ENCODE data around the gene ABHD8.
"Not testable (repeated sequence)": the region's sequence is repeated elsewhere in the genome, so short reads cannot be mapped to it uniquely, and the experiment has no call there.

The ABHD8 gene

GRCh38 chr19:17281391-17282304 is 21.6 kb downstream of the ABHD8 start, which contains the start of gene ANKLE1:
Gene ANKLE1, plus strand, starts transcription at chr19:17281901. Its CDS starts 20 bp downstream, at chr19:17281921.
- no peak for TF ChIP-seq CTCF (IDR thresholded peaks at IDR 0.05; ENCODE audit: low read depth, low read length)
- DNase-seq (ENCODE audit: extremely low read depth, low read depth): no peak

GRCh38 chr19:17279436-17279835 is 23.8 kb downstream of the ABHD8 start:
- no peak for TF ChIP-seq CTCF (IDR thresholded peaks at IDR 0.05; ENCODE audit: low read depth, low read length)

GRCh38 chr19:17275441-17276175 is 27.6 kb downstream of the ABHD8 start:
- DNase-seq (ENCODE audit: extremely low read depth, low read depth): no peak
- no peak for TF ChIP-seq CTCF (IDR thresholded peaks at IDR 0.05; ENCODE audit: low read depth, low read length)

More at GRCh38 chr19:17279436-17279835, 23.8 kb downstream of the ABHD8 start:
- no peak for DNase-seq (ENCODE audit: extremely low read depth, low read depth)

- DNase-seq (ENCODE audit: extremely low read depth, low read depth): not testable (repeated sequence)
Measured at GRCh38 chr19:17274892-17275291, 28.3 kb downstream of the ABHD8 start.

- no peak for DNase-seq (ENCODE audit: extremely low read depth, low read depth)
- TF ChIP-seq CTCF (IDR thresholded peaks at IDR 0.05; ENCODE audit: low read depth, low read length): no peak
Measured at GRCh38 chr19:17268754-17269153, 34.5 kb downstream of the ABHD8 start.

GRCh38 chr19:17266975-17267788 is 36.0 kb downstream of the ABHD8 start, which contains the start of gene BABAM1:
Gene BABAM1, plus strand, starts transcription at chr19:17267443. Its CDS starts 1,364 bp downstream, at chr19:17268807.
- peak; percentile 98 for DNase-seq (ENCODE audit: extremely low read depth, low read depth)
- no peak for TF ChIP-seq CTCF (IDR thresholded peaks at IDR 0.05; ENCODE audit: low read depth, low read length)

GRCh38 chr19:17266589-17266974 is 36.6 kb downstream of the ABHD8 start:
- no peak for TF ChIP-seq CTCF (IDR thresholded peaks at IDR 0.05; ENCODE audit: low read depth, low read length)
- DNase-seq (ENCODE audit: extremely low read depth, low read depth): no peak

Data from AG09319 (cell line).